ENCODE data around the gene PATJ.

PATJ gene

GRCh38 chr1:62057641-62058290 lies 315.5 kb downstream of the PATJ start (continued):
- TF ChIP-seq ZNF501 (tag by site-specific recombination; IDR thresholded peaks at IDR 0.05) (no peak), HIC1 (tag by site-specific recombination; IDR thresholded peaks at IDR 0.05) (no peak)

GRCh38 chr1:62058956-62059355 lies 316.7 kb downstream of the PATJ start:
- CTCF ChIA-PET = interaction anchor here (1.4 kb wide), 1 partner anchor 24 kb away, joined by 7 read pairs; no protein-coding TSS in a partner anchor
- POLR2A ChIA-PET = no interaction called here

More at GRCh38 chr1:62058956-62059355, 316.7 kb downstream of the PATJ start:
- H3K4me1 ChIP-seq (ENCODE audit: control insufficient read depth, insufficient read depth, low read length) = no peaks in the 10 kb centered on the region
- H3K27ac ChIP-seq (ENCODE audit: extremely low read depth, low read depth, low read length) = no peak overlapping the region
- no peaks in the 10 kb centered on the region for H3K9me3 ChIP-seq (ENCODE audit: control insufficient read depth, insufficient read depth, low read depth, low read length)
- TF ChIP-seq ZNF148 (tag by site-specific recombination; IDR thresholded peaks at IDR 0.05; ENCODE audit: borderline replicate concordance) (no peak), ZBTB10 (tag by site-specific recombination; IDR thresholded peaks at IDR 0.05) (no peak), ZNF830 (tag by site-specific recombination; IDR thresholded peaks at IDR 0.05; ENCODE audit: low read depth) (no peak), ZNF623 (tag by site-specific recombination; IDR thresholded peaks at IDR 0.05) (no peak), ZBTB1 (tag by site-specific recombination; IDR thresholded peaks at IDR 0.05) (no peak), SALL2 (tag by site-specific recombination; IDR thresholded peaks at IDR 0.05; ENCODE audit: borderline replicate concordance) (no peak), ZNF362 (tag by site-specific recombination; IDR thresholded peaks at IDR 0.05) (no peak), ZNF449 (tag by site-specific recombination; IDR thresholded peaks at IDR 0.05) (no peak), PRDM1 (tag by site-specific recombination; IDR thresholded peaks at IDR 0.05) (no peak), ZNF664 (tag by site-specific recombination; IDR thresholded peaks at IDR 0.05) (no peak), ZNF426 (tag by site-specific recombination; IDR thresholded peaks at IDR 0.05) (no peak), ZNF311 (tag by site-specific recombination; IDR thresholded peaks at IDR 0.05; ENCODE audit: borderline replicate concordance) (no peak), ZNF704 (tag by site-specific recombination; IDR thresholded peaks at IDR 0.05) (no peak), ZNF510 (tag by site-specific recombination; IDR thresholded peaks at IDR 0.05; ENCODE audit: insufficient replicate concordance) (no peak), REST (tag by site-specific recombination; IDR thresholded peaks at IDR 0.05) (no peak), ATF2 (tag by site-specific recombination; IDR thresholded peaks at IDR 0.05; ENCODE audit: low read depth) (no peak)
- H3K36me3 ChIP-seq (ENCODE audit: control insufficient read depth in 2 of 2, insufficient read depth in 1 of 2, low read length in 2 of 2) = no peaks in the 10 kb centered on the region
- H3K4me3 ChIP-seq (ENCODE audit: low read depth, low read length) = no peak overlapping the region
